ENCODE data around the gene NRCAM.

The NRCAM gene

DNA sequence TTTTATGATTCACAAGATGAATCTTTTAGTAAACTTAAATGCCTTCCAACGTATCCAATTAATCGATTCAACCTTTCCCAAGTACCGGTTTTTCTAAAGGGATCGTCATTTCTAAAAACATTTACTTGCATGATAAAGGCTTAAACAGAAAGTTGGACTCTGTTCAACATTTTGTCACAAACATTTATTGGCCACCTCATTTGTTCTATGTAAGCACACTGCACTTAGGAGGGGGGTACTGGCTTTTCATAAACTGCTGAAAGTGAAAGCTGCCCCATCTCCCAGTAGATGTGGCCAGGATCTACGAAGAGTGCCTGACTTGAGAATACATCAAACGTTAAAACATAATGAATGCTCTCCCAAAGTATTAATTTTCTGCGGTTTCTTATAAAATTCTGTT lies 288.8 kb downstream of the NRCAM start:
- Histone ChIP-seq H3K27me3 (ENCODE audit: low read depth, low read length) (no peaks in the 10 kb centered on the region), H3K4me3 (ENCODE audit: low read length) (no peak overlapping the region), H3K9ac (ENCODE audit: low read length) (no peak overlapping the region), H3K4me2 (ENCODE audit: low read length) (no peak overlapping the region), H3K4me1 (ENCODE audit: low read length) (no peaks in the 10 kb centered on the region), H3K9me3 (ENCODE audit: insufficient read depth, low read length) (no peaks in the 10 kb centered on the region), H4K20me1 (ENCODE audit: insufficient read depth, low read length) (no peaks in the 10 kb centered on the region), H3K27ac (ENCODE audit: low read length) (no peak overlapping the region), H2AFZ (ENCODE audit: low read depth, low read length) (no peak overlapping the region), H3K36me3 (replicated peaks; ENCODE audit: low read depth, low read length) (peaks cover 3% of the 10 kb centered on the region), H3K79me2 (ENCODE audit: low read length) (no peaks in the 10 kb centered on the region)
- TF ChIP-seq, protein P1, sequence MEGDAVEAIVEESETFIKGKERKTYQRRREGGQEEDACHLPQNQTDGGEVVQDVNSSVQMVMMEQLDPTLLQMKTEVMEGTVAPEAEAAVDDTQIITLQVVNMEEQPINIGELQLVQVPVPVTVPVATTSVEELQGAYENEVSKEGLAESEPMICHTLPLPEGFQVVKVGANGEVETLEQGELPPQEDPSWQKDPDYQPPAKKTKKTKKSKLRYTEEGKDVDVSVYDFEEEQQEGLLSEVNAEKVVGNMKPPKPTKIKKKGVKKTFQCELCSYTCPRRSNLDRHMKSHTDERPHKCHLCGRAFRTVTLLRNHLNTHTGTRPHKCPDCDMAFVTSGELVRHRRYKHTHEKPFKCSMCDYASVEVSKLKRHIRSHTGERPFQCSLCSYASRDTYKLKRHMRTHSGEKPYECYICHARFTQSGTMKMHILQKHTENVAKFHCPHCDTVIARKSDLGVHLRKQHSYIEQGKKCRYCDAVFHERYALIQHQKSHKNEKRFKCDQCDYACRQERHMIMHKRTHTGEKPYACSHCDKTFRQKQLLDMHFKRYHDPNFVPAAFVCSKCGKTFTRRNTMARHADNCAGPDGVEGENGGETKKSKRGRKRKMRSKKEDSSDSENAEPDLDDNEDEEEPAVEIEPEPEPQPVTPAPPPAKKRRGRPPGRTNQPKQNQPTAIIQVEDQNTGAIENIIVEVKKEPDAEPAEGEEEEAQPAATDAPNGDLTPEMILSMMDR (IDR thresholded peaks at IDR 0.05; ENCODE audit: low read depth, low read length), result no peak
- TF ChIP-seq EZH2phosphoT487 (IDR thresholded peaks at IDR 0.05; ENCODE audit: low read depth), result no peak

DNA sequence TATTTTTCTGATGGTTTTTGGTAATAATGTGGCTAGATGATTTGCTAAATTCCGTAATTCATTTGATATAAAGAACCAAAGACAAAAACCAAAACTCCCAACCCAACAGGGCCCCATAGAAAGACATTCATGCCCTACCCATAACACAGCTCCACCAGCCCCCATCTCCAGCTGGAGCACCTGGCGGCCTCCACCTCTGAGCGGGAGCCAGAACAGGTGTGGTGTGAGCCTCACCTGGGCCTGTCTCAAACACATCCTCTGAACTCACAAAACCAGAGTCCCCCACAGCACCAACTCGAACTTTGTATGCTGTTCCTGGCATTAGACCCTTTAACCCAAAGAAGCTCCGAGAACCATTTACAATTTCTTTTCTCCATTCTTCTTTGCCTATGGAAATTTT lies 289.5 kb downstream of the NRCAM start:
- Histone ChIP-seq H3K27me3 (ENCODE audit: low read depth, low read length) (no peaks in the 10 kb centered on the region), H3K27ac (ENCODE audit: low read length) (no peak overlapping the region), H3K4me3 (ENCODE audit: low read length) (no peak overlapping the region), H3K4me1 (ENCODE audit: low read length) (no peaks in the 10 kb centered on the region), H3K9me3 (ENCODE audit: insufficient read depth, low read length) (no peaks in the 10 kb centered on the region), H2AFZ (ENCODE audit: low read depth, low read length) (no peak overlapping the region), H3K9ac (ENCODE audit: low read length) (no peak overlapping the region), H3K36me3 (replicated peaks; ENCODE audit: low read depth, low read length) (peaks cover 3% of the 10 kb centered on the region), H3K79me2 (ENCODE audit: low read length) (no peaks in the 10 kb centered on the region), H4K20me1 (ENCODE audit: insufficient read depth, low read length) (no peaks in the 10 kb centered on the region), H3K4me2 (ENCODE audit: low read length) (no peak overlapping the region)
- TF ChIP-seq, protein P1 (IDR thresholded peaks at IDR 0.05; ENCODE audit: low read depth, low read length), result no peak
- no peak for TF ChIP-seq EZH2phosphoT487 (IDR thresholded peaks at IDR 0.05; ENCODE audit: low read depth)

DNA sequence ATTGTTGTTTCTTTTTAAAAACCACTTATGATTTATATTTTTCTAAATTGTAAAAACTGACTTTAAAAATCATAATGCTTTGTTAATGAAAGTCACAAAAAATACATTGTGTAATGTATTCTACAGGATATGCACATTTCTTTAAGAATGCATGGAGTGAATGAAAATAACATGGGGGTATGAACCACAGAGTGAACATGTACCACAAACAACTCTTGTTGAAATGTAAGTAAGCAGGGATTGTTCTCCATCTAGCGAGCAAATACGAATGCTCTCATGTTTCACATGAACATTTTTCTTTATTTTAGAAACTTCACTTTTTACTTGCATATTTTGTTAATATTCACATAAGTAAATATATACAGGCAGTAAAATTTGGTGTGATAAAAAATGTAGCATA lies 290.5 kb downstream of the NRCAM start:
- no peak overlapping the region for H3K4me2 ChIP-seq (ENCODE audit: low read length)
- H3K27me3 ChIP-seq (ENCODE audit: low read depth, low read length), result no peaks in the 10 kb centered on the region
- H3K4me1 ChIP-seq (ENCODE audit: low read length), result no peaks in the 10 kb centered on the region
- no peak overlapping the region for H3K27ac ChIP-seq (ENCODE audit: low read length)
- TF ChIP-seq, protein P1 (IDR thresholded peaks at IDR 0.05; ENCODE audit: low read depth, low read length), result no peak
- no peak for TF ChIP-seq EZH2phosphoT487 (IDR thresholded peaks at IDR 0.05; ENCODE audit: low read depth)
- no peak overlapping the region for H2AFZ ChIP-seq (ENCODE audit: low read depth, low read length)
- H3K9me3 ChIP-seq (ENCODE audit: insufficient read depth, low read length), result no peaks in the 10 kb centered on the region
- H3K9ac ChIP-seq (ENCODE audit: low read length), result no peak overlapping the region
- no peak overlapping the region for H3K4me3 ChIP-seq (ENCODE audit: low read length)
- no peaks in the 10 kb centered on the region for H4K20me1 ChIP-seq (ENCODE audit: insufficient read depth, low read length)
- peaks cover 3% of the 10 kb centered on the region for H3K36me3 ChIP-seq (replicated peaks; ENCODE audit: low read depth, low read length)
- no peaks in the 10 kb centered on the region for H3K79me2 ChIP-seq (ENCODE audit: low read length)

DNA sequence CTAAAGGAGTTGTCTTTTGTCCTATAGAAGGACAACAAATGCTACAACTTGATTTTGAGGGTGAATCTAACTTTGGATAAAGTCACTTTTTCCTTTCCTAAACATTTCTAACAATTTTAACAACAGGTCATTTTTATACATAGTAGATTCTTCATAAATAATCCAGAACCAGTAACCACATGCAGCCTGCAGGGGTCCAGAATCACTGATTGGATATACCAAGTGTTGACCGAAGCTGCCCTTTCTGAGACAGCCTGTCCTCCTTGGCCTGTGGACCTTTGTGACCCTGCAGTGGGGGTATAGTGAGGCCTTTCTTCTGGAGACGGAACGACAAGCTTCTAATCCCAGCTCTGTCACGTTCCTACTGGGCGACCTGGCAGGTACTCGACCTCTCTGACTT lies 291.3 kb downstream of the NRCAM start:
- no peaks in the 10 kb centered on the region for H3K4me1 ChIP-seq (ENCODE audit: low read length)
- H3K4me3 ChIP-seq (ENCODE audit: low read length), result no peak overlapping the region
- no peaks in the 10 kb centered on the region for H3K79me2 ChIP-seq (ENCODE audit: low read length)
- H3K36me3 ChIP-seq (replicated peaks; ENCODE audit: low read depth, low read length), result peaks cover 7% of the 10 kb centered on the region
- H4K20me1 ChIP-seq (ENCODE audit: insufficient read depth, low read length), result no peaks in the 10 kb centered on the region
- H3K9me3 ChIP-seq (ENCODE audit: insufficient read depth, low read length), result no peaks in the 10 kb centered on the region
- TF ChIP-seq, protein P1 (IDR thresholded peaks at IDR 0.05; ENCODE audit: low read depth, low read length), result no peak
- TF ChIP-seq EZH2phosphoT487 (IDR thresholded peaks at IDR 0.05; ENCODE audit: low read depth), result no peak
- H2AFZ ChIP-seq (ENCODE audit: low read depth, low read length), result no peak overlapping the region
- H3K27ac ChIP-seq (ENCODE audit: low read length), result no peak overlapping the region
- H3K9ac ChIP-seq (ENCODE audit: low read length), result no peak overlapping the region
- no peak overlapping the region for H3K4me2 ChIP-seq (ENCODE audit: low read length)
- H3K27me3 ChIP-seq (ENCODE audit: low read depth, low read length), result no peaks in the 10 kb centered on the region

All from OCI-LY3 (cell line).